SU-DHL-6 (cell line): Measurements from ENCODE around the gene INAVA.

Experiments
- EZH2phosphoT487 ChIP-seq: fragments of 200-600 bp; sonication (generic), shearing (Covaris generic); conservative IDR thresholded peaks from 2 replicates; pipeline ENCODE4 v1.6.1; 2018; ENCODE audit warnings: mild to moderate bottlenecking, antibody characterized with exemption, low read length, moderate library complexity, mixed read lengths
- TF ChIP-seq, protein P1 (sequence below): fragments of 200-600 bp; sonication (generic); IDR thresholded peaks from one replicate; pipeline ENCODE4 v1.5.1; 2017; ENCODE audit warnings: antibody characterized with exemption, mild to moderate bottlenecking, low read length, moderate library complexity; ENCODE audit not compliant: insufficient read depth, poor library complexity, severe bottlenecking

DNA sequence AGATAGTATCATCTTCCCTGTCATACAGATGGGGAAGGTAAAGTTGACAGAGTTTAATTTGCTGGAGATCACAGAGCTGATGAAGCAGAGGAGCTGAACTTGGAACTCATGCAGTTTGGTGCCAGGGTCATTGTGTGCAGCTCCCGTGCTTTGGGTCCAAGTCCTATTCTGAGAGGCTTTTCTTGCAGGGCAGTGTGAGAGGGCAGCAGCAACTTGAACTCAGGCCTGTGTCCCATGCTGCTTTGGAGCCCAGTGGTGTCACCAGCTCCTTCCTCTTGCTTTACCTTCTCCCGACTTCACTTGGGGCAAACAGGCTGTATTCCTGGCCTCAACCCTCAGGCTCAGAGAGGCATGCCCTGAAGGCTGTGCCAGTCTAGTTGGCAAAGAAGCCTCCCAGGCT, 24.7 kb downstream of the INAVA start:
- TF ChIP-seq, protein P1, sequence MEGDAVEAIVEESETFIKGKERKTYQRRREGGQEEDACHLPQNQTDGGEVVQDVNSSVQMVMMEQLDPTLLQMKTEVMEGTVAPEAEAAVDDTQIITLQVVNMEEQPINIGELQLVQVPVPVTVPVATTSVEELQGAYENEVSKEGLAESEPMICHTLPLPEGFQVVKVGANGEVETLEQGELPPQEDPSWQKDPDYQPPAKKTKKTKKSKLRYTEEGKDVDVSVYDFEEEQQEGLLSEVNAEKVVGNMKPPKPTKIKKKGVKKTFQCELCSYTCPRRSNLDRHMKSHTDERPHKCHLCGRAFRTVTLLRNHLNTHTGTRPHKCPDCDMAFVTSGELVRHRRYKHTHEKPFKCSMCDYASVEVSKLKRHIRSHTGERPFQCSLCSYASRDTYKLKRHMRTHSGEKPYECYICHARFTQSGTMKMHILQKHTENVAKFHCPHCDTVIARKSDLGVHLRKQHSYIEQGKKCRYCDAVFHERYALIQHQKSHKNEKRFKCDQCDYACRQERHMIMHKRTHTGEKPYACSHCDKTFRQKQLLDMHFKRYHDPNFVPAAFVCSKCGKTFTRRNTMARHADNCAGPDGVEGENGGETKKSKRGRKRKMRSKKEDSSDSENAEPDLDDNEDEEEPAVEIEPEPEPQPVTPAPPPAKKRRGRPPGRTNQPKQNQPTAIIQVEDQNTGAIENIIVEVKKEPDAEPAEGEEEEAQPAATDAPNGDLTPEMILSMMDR, result no peak
- no peak for TF ChIP-seq EZH2phosphoT487
